A673 (cell line): ENCODE data around the gene LRRIQ3.

ENCODE experiments used
- CTCF ChIP-seq: fragments of 300-800, 200-600 bp; sonication (generic); conservative IDR thresholded peaks from 2 replicates; pipeline ENCODE4 v1.5.1; 2017; ENCODE audit warnings: low read depth, mild to moderate bottlenecking, antibody characterized with exemption, low read length, moderate library complexity, mixed read lengths
- EZH2 ChIP-seq: fragments of 200-600 bp; sonication (generic); IDR thresholded peaks from 2 replicates; pipeline ENCODE4 v1.6.1; 2017; ENCODE audit warnings: borderline replicate concordance, low read depth, mild to moderate bottlenecking, mixed read lengths, antibody characterized with exemption, low read length; ENCODE audit not compliant: poor library complexity, severe bottlenecking

- no peak for TF ChIP-seq CTCF
- no peak for TF ChIP-seq EZH2
Observed at GRCh38 chr1:74005533-74005932, 192.4 kb downstream of the LRRIQ3 start.
